GM12874 (cell line): ENCODE data around the gene ZNF536.

Experiments
- TF ChIP-seq, protein P1 (sequence below): IDR thresholded peaks from 2 replicates; pipeline ENCODE4 v1.5.1; 2011; ENCODE audit warnings: low read depth, mild to moderate bottlenecking, control low read depth, low read length, moderate library complexity; ENCODE audit not compliant: insufficient read depth

The ZNF536 gene

DNA sequence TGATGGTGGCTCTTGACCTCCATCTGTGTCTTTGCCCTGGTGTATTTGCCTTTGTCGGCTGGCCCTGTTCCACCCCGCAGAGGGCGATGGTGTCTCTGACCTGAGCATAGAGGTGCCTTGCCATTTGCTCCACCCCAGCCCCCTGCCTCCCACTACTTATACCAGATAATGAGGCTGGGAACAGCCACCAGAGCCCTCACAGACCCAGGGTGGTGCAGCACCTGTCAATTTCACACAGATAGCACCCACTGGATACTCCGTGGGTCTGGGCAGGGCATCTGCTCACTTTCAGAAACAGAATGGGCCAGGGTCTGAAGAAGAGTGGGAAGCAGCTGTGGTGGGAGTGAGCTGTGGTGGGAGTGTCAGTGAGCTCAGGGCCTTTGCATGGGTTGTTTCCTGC is 4.1 kb downstream of the ZNF536 start:
- TF ChIP-seq, protein P1, sequence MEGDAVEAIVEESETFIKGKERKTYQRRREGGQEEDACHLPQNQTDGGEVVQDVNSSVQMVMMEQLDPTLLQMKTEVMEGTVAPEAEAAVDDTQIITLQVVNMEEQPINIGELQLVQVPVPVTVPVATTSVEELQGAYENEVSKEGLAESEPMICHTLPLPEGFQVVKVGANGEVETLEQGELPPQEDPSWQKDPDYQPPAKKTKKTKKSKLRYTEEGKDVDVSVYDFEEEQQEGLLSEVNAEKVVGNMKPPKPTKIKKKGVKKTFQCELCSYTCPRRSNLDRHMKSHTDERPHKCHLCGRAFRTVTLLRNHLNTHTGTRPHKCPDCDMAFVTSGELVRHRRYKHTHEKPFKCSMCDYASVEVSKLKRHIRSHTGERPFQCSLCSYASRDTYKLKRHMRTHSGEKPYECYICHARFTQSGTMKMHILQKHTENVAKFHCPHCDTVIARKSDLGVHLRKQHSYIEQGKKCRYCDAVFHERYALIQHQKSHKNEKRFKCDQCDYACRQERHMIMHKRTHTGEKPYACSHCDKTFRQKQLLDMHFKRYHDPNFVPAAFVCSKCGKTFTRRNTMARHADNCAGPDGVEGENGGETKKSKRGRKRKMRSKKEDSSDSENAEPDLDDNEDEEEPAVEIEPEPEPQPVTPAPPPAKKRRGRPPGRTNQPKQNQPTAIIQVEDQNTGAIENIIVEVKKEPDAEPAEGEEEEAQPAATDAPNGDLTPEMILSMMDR, result no peak

DNA sequence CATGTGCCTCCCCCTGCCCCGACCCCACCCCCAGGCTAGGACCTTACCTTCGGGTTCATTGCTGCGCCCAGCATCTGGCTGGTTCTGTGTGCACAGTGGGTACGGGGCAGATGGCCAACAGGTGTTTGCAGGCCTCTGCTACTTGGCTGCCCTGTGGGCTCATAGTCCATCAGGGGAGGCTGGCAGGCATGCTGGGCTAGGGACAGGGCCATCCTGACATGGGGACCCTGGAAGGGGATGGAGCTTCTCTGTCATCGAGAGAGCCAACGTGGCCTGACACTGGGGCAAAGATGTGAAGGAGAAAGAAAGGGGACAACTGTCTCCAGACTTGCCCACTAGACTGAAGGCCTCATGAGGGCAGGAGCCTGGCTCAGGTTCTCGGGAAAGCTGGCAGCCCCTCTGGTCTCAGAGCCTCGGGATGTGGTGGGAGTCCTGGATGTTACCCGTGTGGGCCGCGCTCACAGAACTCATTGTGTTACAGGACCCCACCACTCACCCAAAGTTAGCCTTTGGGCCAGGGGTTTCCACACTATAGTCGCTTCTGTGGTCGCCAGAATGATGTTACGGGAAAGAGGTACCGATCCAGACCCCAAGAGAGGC is 4.7 kb downstream of the ZNF536 start:
- TF ChIP-seq, protein P1, result no peak

DNA sequence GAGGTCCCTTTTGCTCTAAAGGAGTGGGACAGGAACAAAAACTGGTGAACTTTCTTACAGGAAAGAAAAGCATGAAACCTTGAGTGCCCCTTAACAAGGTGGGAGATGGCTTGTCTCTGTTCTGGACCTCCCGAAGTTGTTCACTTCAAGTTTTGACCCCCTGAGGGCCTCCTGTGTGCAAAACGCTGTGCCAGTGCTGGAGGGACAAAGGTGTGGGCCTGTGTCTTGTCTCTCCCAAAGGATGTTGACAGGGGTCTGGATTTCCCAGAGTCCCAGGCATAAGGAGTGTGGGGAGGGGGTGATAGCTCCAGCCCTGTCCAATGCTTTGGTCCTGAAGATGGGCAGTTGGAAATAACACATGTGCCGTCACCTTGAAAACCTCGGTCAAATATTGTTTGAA is 6.5 kb downstream of the ZNF536 start:
- TF ChIP-seq, protein P1, result no peak

DNA sequence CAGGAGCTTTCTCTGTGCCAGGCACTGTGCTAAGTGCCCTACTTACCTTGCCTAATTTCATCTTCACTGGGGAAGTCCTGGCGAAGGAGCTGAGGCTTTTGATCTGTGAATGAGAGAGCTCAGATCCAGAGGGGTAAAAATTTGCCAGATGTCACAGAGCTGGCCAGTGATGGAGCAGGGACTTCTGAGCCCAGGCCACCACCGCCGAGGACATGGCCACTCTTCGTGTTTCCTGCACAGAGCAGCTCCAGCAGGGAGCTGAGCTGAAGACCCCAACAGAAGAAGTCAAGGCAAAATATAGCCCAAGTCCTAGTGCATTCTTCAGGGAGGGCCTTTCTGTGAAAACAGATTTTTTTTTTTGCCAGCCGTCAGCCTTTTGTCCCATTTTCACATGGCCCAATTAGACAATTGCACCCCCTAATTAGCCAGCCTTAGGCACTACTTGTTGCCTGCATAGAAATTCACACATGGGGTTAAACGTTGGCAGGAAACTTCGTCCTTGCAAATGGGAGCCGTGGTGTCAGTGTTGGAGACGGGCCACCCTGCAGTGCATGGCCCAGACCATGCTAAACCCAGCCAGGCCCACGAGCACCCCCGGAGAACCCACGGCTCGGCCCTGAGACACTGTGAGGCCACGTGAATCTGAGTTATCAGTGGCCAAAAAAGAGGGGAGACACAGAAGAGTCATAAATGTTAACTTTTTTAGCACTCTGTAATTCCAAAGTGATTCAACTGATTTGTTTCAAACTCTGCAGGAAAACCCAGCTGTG is 7.8 kb downstream of the ZNF536 start:
- TF ChIP-seq, protein P1, result no peak

DNA sequence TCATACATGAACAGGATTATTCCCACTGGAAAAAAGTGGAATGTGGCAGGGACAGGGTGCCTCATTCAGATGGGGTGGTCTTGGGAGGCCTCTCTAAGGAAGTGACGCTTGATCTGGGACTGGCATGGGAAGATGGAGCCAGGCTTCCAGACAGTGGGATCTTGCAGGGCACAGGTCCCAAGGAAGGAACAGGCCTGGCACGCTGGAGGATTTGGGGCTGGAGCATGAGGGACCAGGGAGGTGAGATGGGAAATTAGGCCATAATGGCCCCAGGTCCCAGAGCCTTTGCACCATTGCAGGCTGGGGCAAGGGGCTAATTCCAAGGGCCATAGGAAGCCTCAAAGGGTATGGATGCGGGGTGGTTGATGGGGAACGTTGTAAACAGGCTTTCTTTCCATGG is 9.2 kb downstream of the ZNF536 start:
- TF ChIP-seq, protein P1, result no peak

DNA sequence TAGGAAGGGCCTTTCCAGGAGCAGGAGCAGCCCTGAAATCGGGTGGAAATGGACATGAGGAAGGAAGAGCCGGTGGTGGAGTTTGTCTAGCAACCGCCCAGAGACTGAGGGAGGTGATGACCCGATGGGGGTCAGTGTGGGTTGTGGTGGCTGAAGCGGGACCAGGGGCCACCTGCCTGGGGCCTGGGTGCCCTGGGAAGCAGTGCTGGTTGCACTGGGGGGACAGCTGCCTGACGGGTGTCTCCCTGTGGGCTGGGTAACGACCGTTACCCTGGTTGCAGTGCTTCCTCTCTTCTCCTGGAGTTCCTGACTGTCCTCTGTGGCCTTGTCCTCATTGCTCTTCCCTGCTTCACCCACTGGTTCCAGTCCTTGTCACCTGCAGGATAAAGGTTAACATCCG is 13.0 kb downstream of the ZNF536 start:
- TF ChIP-seq, protein P1, result no peak

DNA sequence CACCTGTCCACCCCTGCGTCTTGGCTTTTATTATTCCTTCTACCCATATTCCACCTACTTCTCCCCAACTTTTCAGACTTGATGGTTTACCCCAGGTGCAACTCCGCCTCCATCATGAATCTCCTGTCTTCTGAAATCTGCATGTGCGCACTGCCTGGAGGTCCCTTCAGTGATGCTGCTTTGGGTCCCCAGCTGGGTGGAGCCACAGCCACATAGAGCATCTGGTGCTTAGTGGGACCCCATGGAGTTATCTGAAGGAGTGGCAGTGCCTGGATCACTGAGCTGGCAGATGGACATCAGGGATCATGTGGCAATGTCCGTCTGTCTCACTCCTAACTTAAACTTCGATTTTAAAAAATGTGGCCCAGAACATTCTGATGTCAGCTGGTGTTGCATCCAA is 13.5 kb downstream of the ZNF536 start:
- TF ChIP-seq, protein P1, result no peak
